HepG2 (cell line): ENCODE measurements around the gene CFAP91. TPM values are rescaled to one million over a fixed set of nuclear protein-coding genes. Genes with fewer than 3 reads are reported as not detected.

Experiments
- ATAC-seq: fragments of 200-7000 bp; cut with Tn5 transposase; 3 replicates; pipeline ENCODE4 v1.9.1; 2020; ENCODE audit warnings: mild to moderate bottlenecking, moderate library complexity
- BruUV-seq: library from RNA; stranded (reverse); fragments of 400-500 nt; replicated peaks from 2 replicates; lab custom pipeline; 2021; lab: Mats Ljungman, UMichigan
- CTCF ChIA-PET: fragments of 300-600 bp; formaldehyde crosslinking; extraction: SDS; loops from one replicate; lab custom pipeline; 2021; ENCODE audit warnings: low total read pairs, inconsistent platforms, low intra/inter-chr PET ratio; lab: Yijun Ruan, JAX
- POLR2A ChIA-PET: fragments of 350-600 bp; sonication (Branson Sonifier 250); formaldehyde crosslinking; loops from one replicate; lab custom pipeline; 2020; ENCODE audit warnings: antibody characterized with exemption, inconsistent platforms; lab: Yijun Ruan, JAX
- DNase-seq: peaks from one replicate; pipeline ENCODE4 v3.0.0-alpha.2; 2015; ENCODE audit warnings: low spot score
- FAIRE-seq: peaks from 3 replicates; lab custom pipeline; 2011; peaks lifted over from hg19 to GRCh38; lab: Jason Lieb, UNC
- H2AFZ ChIP-seq: one replicate; pipeline ENCODE4 v1.6.1; 2011; ENCODE audit warnings: low read length, inconsistent platforms
- H3K27ac ChIP-seq: fragments of 300-600 bp; 3 replicates; pipeline ENCODE4 v1.8.0; 2011; ENCODE audit warnings: mixed run types, mild to moderate bottlenecking, mixed read lengths, low read length, inconsistent platforms; ENCODE audit not compliant: insufficient read depth; ENCODE audit errors: extremely low read length
- H3K27me3 ChIP-seq, 2 experiments: fragments of 200-600 bp in 1 of 2; 2 replicates in 1 of 2; 3 replicates in 1 of 2; pipeline versions ENCODE4 v1.6.0 to v1.8.0; 2011; ENCODE audit warnings: low read length in 2 of 2, mild to moderate bottlenecking in 2 of 2, moderate library complexity in 2 of 2, inconsistent platforms in 1 of 2; ENCODE audit not compliant: insufficient read depth in 2 of 2, control insufficient read depth in 1 of 2
- H3K36me3 ChIP-seq, 2 experiments: fragments of 200-600 bp in 1 of 2; replicated peaks in 1 of 2; 2 replicates in 1 of 2; 3 replicates in 1 of 2; pipeline versions ENCODE4 v1.5.1 to v1.8.0; 2011; ENCODE audit warnings: low read length in 2 of 2, inconsistent platforms in 1 of 2; ENCODE audit not compliant: insufficient read depth in 2 of 2, control insufficient read depth in 1 of 2
- H3K4me1 ChIP-seq: 2 replicates; pipeline ENCODE4 v1.5.1; 2012; ENCODE audit warnings: low read length, inconsistent platforms; ENCODE audit not compliant: insufficient read depth
- H3K4me2 ChIP-seq: 2 replicates; pipeline ENCODE4 v1.6.0; 2011; ENCODE audit warnings: low read depth, low read length, inconsistent platforms
- H3K4me3 ChIP-seq, 3 experiments: fragments of 200-600 bp in 1 of 3; sonication (generic), shearing (Covaris generic) in 1 of 3; replicated peaks in 1 of 3; 2 replicates each; pipeline ENCODE4 v1.5.1; 2011 to 2016; ENCODE audit warnings: low read length in 3 of 3, inconsistent platforms in 2 of 3, low read depth in 2 of 3, mild to moderate bottlenecking in 2 of 3, control low read depth in 1 of 3, mixed read lengths in 1 of 3; ENCODE audit not compliant: insufficient read depth in 1 of 3
- H3K79me2 ChIP-seq: one replicate; pipeline ENCODE4 v1.6.1; 2011; ENCODE audit warnings: low read length, inconsistent platforms; ENCODE audit not compliant: insufficient read depth
- H3K9ac ChIP-seq: 2 replicates; pipeline ENCODE4 v1.6.0; 2011; ENCODE audit warnings: mild to moderate bottlenecking, low read depth, low read length, inconsistent platforms; ENCODE audit not compliant: insufficient read depth
- H3K9me3 ChIP-seq: 2 replicates; pipeline ENCODE4 v1.5.1; 2012; ENCODE audit warnings: mild to moderate bottlenecking, low read length
- H4K20me1 ChIP-seq: 2 replicates; pipeline ENCODE4 v1.6.0; 2011; ENCODE audit warnings: inconsistent platforms, mild to moderate bottlenecking, low read length, moderate library complexity; ENCODE audit not compliant: insufficient read depth
- HMGXB3 ChIP-seq: sonication (generic); formaldehyde crosslinking; IDR thresholded peaks from 2 replicates; pipeline ENCODE4 v1.4.0; 2020; ENCODE audit warnings: missing genetic modification reagents, borderline replicate concordance
- HNRNPK ChIP-seq: fragments of 200-400 bp; formaldehyde crosslinking; IDR thresholded peaks from 2 replicates; pipeline ENCODE4 v1.6.1; 2018; ENCODE audit warnings: low read length, low read depth, moderate library complexity, mild to moderate bottlenecking; ENCODE audit not compliant: poor library complexity, severe bottlenecking
- MEF2D ChIP-seq: sonication (generic); formaldehyde crosslinking; IDR thresholded peaks from 2 replicates; pipeline ENCODE4 v1.5.1; 2020; ENCODE audit warnings: mild to moderate bottlenecking, missing genetic modification reagents
- NFRKB ChIP-seq: fragments of 450-650 bp; IDR thresholded peaks from 2 replicates; pipeline ENCODE4 v1.6.1; 2017
- SNAPC5 ChIP-seq: sonication (generic); formaldehyde crosslinking; IDR thresholded peaks from 2 replicates; pipeline ENCODE4 v1.8.1; 2023; ENCODE audit warnings: mild to moderate bottlenecking, missing genetic modification reagents, borderline replicate concordance
- ZFP90 ChIP-seq: sonication (generic); formaldehyde crosslinking; IDR thresholded peaks from 2 replicates; pipeline ENCODE4 v1.8.0; 2022; ENCODE audit warnings: missing genetic modification reagents, mild to moderate bottlenecking, inconsistent platforms, borderline replicate concordance
- ZNF331 ChIP-seq: sonication (generic); formaldehyde crosslinking; IDR thresholded peaks from 2 replicates; pipeline ENCODE4 v1.4.0; 2020; ENCODE audit warnings: missing genetic modification reagents
- ZNF530 ChIP-seq: sonication (generic); formaldehyde crosslinking; IDR thresholded peaks from 2 replicates; pipeline ENCODE4 v1.5.0; 2020; ENCODE audit warnings: low read depth, mild to moderate bottlenecking, missing genetic modification reagents
- ZNF83 ChIP-seq: sonication (generic); formaldehyde crosslinking; IDR thresholded peaks from 2 replicates; pipeline ENCODE4 v1.4.0; 2020; ENCODE audit warnings: missing genetic modification reagents, mild to moderate bottlenecking, borderline replicate concordance
- ZSCAN21 ChIP-seq: sonication (generic); formaldehyde crosslinking; IDR thresholded peaks from 2 replicates; pipeline ENCODE4 v1.8.0; 2022; ENCODE audit warnings: mild to moderate bottlenecking, missing genetic modification reagents, moderate library complexity, borderline replicate concordance
- WGBS: methylation state at CpG from one replicate; pipeline ENCODE4 v1.1.6; 2017; ENCODE audit warnings: low lambda C conversion rate; 5-methylcytosine and 5-hydroxymethylcytosine counted together
- in situ Hi-C: cut with HindIII; loops from 2 replicates; pipeline ENCODE4 v1.10.0; 2017; ENCODE audit warnings: low pct_unique_long_range_greater_than_20kb; ENCODE audit not compliant: extremely low pct_ligation_motif_present
- intact Hi-C: fragments of 100-400 bp; cut with micrococcal nuclease; formaldehyde crosslinking; loops from one replicate; pipeline ENCODE4 v1.10.0; 2022; ENCODE audit not compliant: unreplicated experiment
- polyA plus RNA-seq, 8 experiments: library from polyadenylated mRNA; depleted of rRNA in 3 of 8; stranded (reverse) in 7 of 8; unstranded in 1 of 8; fragments of >200 nt; fragmentation: Illumina TruSeq in 4 of 8; extraction: Trizol in 4 of 8; gene quantifications; 2 replicates each; pipeline versions ENCODE4 v1.2.1 to v1.2.3, GENCODE V29; 2011 to 2016; ENCODE audit warnings: low read depth in 4 of 8, missing spikeins in 1 of 8, mixed read lengths in 1 of 8; ENCODE audit not compliant: insufficient read depth in 1 of 8
- total RNA-seq, 5 experiments: library from RNA; depleted of rRNA; stranded (reverse); fragments of >200 nt; fragmentation: Illumina TruSeq; extraction: Trizol; gene quantifications; 2 replicates each; pipeline ENCODE4 v1.2.3, GENCODE V29; 2016; ENCODE audit warnings: low read depth in 1 of 5
- TF ChIP-seq, protein P1 (sequence below): sonication (generic); formaldehyde crosslinking; IDR thresholded peaks from 2 replicates; pipeline ENCODE4 v1.5.0; 2020; ENCODE audit warnings: mild to moderate bottlenecking, missing genetic modification reagents, borderline replicate concordance

CFAP91 gene
- total and polyA plus RNA-seq, 2 of the 13 experiments (the other 11 are each of a cell fraction or from before 2014, with no cell fraction given) = not detected

- H3K4me2 ChIP-seq = no peak overlapping the region
- no peak for FAIRE-seq
- no peaks in the 10 kb centered on the region for H3K36me3 ChIP-seq
- ATAC-seq = no peak
- 76% methylated on average over 4 of the region's 4 CpGs for WGBS
- no peaks in the 10 kb centered on the region for H3K27me3 ChIP-seq
- intact Hi-C loops (no loop called here), in situ Hi-C loops (no loop called here)
- DNase-seq = no peak
- CTCF ChIA-PET = no interaction called here
- H3K4me1 ChIP-seq = no peaks in the 10 kb centered on the region
- POLR2A ChIA-PET = no interaction called here
- H3K79me2 ChIP-seq = no peaks in the 10 kb centered on the region
- H3K9me3 ChIP-seq = no peaks in the 10 kb centered on the region
- H2AFZ ChIP-seq = no peak overlapping the region
- BruUV-seq = no TSS peak
- H3K4me3 ChIP-seq = no peak overlapping the region
- no peak overlapping the region for H3K9ac ChIP-seq
- no peaks in the 10 kb centered on the region for H4K20me1 ChIP-seq
- H3K27ac ChIP-seq = no peak overlapping the region
- TF ChIP-seq ZFP90 (CRISPR knock-in tag) = no peak
- no peak for TF ChIP-seq ZNF331 (CRISPR knock-in tag)
- no peak for TF ChIP-seq MEF2D (CRISPR knock-in tag)
- TF ChIP-seq NFRKB = no peak
- TF ChIP-seq, protein P1, sequence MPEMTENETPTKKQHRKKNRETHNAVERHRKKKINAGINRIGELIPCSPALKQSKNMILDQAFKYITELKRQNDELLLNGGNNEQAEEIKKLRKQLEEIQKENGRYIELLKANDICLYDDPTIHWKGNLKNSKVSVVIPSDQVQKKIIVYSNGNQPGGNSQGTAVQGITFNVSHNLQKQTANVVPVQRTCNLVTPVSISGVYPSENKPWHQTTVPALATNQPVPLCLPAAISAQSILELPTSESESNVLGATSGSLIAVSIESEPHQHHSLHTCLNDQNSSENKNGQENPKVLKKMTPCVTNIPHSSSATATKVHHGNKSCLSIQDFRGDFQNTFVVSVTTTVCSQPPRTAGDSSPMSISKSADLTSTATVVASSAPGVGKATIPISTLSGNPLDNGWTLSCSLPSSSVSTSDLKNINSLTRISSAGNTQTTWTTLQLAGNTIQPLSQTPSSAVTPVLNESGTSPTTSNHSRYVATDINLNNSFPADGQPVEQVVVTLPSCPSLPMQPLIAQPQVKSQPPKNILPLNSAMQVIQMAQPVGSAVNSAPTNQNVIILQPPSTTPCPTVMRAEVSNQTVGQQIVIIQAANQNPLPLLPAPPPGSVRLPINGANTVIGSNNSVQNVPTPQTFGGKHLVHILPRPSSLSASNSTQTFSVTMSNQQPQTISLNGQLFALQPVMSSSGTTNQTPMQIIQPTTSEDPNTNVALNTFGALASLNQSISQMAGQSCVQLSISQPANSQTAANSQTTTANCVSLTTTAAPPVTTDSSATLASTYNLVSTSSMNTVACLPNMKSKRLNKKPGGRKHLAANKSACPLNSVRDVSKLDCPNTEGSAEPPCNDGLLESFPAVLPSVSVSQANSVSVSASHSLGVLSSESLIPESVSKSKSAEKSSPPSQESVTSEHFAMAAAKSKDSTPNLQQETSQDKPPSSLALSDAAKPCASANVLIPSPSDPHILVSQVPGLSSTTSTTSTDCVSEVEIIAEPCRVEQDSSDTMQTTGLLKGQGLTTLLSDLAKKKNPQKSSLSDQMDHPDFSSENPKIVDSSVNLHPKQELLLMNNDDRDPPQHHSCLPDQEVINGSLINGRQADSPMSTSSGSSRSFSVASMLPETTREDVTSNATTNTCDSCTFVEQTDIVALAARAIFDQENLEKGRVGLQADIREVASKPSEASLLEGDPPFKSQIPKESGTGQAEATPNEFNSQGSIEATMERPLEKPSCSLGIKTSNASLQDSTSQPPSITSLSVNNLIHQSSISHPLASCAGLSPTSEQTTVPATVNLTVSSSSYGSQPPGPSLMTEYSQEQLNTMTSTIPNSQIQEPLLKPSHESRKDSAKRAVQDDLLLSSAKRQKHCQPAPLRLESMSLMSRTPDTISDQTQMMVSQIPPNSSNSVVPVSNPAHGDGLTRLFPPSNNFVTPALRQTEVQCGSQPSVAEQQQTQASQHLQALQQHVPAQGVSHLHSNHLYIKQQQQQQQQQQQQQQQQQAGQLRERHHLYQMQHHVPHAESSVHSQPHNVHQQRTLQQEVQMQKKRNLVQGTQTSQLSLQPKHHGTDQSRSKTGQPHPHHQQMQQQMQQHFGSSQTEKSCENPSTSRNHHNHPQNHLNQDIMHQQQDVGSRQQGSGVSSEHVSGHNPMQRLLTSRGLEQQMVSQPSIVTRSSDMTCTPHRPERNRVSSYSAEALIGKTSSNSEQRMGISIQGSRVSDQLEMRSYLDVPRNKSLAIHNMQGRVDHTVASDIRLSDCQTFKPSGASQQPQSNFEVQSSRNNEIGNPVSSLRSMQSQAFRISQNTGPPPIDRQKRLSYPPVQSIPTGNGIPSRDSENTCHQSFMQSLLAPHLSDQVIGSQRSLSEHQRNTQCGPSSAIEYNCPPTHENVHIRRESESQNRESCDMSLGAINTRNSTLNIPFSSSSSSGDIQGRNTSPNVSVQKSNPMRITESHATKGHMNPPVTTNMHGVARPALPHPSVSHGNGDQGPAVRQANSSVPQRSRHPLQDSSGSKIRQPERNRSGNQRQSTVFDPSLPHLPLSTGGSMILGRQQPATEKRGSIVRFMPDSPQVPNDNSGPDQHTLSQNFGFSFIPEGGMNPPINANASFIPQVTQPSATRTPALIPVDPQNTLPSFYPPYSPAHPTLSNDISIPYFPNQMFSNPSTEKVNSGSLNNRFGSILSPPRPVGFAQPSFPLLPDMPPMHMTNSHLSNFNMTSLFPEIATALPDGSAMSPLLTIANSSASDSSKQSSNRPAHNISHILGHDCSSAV (CRISPR knock-in tag) = no peak
- TF ChIP-seq ZSCAN21 (CRISPR knock-in tag) = no peak
- TF ChIP-seq HMGXB3 (CRISPR knock-in tag) = no peak
- TF ChIP-seq SNAPC5 = no peak
- TF ChIP-seq HNRNPK = no peak
- no peak for TF ChIP-seq ZNF530 (CRISPR knock-in tag)
- no peak for TF ChIP-seq ZNF83 (CRISPR knock-in tag)
Measured at GRCh38 chr3:119657887-119658702, 44.7 kb upstream of the CFAP91 start.
